GM12892 (cell line): ENCODE results near the gene EPAS1.

ENCODE experiments used
- POLR2A ChIP-seq: IDR thresholded peaks from 2 replicates; pipeline ENCODE4 v1.6.1; 2011; ENCODE audit warnings: low read depth, low read length, control low read depth
- TAF1 ChIP-seq: IDR thresholded peaks from 2 replicates; pipeline ENCODE4 v1.6.1; 2011; ENCODE audit warnings: low read depth, mild to moderate bottlenecking, control low read depth, low read length, borderline replicate concordance

DNA sequence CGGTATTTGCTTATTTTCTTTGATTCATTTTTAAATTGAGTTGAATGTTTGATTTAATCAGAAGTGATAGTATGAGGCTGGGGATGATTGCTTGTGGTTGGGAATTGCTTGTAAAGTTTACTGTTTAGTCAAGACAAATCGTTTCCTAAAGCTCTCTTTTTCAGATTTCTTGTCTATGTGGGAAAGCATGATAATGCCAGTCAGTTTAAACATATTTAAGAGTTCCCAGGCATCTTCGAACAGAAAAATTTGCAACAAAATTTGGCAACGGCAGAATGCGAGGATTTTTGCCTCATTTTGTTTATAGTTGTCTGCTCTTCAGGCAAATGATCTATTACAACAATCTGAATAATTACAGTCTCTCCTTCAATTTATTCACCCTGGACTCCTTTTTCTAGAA lies 22.5 kb downstream of the EPAS1 start:
- TF ChIP-seq TAF1 (no peak), POLR2A (no peak)
